ENCODE measurements around the gene NPHS2.
"Not testable (repeated sequence)": the region's sequence is repeated elsewhere in the genome, so short reads cannot be mapped to it uniquely, and the experiment has no call there.

The NPHS2 gene

GRCh38 chr1:179547021-179547535, 28.7 kb downstream of the NPHS2 start:
- H3K4me3 ChIP-seq (ENCODE audit: low read depth, low read length): no peak overlapping the region
- TF ChIP-seq, protein P1, sequence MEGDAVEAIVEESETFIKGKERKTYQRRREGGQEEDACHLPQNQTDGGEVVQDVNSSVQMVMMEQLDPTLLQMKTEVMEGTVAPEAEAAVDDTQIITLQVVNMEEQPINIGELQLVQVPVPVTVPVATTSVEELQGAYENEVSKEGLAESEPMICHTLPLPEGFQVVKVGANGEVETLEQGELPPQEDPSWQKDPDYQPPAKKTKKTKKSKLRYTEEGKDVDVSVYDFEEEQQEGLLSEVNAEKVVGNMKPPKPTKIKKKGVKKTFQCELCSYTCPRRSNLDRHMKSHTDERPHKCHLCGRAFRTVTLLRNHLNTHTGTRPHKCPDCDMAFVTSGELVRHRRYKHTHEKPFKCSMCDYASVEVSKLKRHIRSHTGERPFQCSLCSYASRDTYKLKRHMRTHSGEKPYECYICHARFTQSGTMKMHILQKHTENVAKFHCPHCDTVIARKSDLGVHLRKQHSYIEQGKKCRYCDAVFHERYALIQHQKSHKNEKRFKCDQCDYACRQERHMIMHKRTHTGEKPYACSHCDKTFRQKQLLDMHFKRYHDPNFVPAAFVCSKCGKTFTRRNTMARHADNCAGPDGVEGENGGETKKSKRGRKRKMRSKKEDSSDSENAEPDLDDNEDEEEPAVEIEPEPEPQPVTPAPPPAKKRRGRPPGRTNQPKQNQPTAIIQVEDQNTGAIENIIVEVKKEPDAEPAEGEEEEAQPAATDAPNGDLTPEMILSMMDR (IDR thresholded peaks at IDR 0.05; ENCODE audit: borderline replicate concordance, insufficient read depth, low read depth, low read length): no peak

DNA sequence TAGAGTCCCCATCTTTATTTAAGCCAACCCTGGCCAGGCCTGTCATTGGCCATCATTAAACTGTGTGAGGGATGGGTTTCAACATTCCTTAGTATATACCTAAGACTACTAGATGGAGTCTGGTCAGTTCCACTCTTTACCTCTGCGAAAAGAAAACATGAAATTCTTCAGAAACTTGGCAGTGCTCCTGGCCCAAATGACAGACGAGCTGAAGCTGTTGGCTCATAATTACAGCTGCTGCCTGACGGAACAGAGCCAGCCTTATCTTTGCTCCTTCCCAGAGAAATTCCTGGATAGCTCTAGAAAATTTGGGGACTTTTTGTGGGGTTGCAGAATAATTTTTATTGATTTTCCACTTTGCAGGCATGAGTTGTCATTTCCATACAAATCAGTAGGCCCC, 30.4 kb downstream of the NPHS2 start:
- no peak overlapping the region for H3K4me3 ChIP-seq (ENCODE audit: low read depth, low read length)
- TF ChIP-seq, protein P1 (IDR thresholded peaks at IDR 0.05; ENCODE audit: borderline replicate concordance, insufficient read depth, low read depth, low read length): no peak

DNA sequence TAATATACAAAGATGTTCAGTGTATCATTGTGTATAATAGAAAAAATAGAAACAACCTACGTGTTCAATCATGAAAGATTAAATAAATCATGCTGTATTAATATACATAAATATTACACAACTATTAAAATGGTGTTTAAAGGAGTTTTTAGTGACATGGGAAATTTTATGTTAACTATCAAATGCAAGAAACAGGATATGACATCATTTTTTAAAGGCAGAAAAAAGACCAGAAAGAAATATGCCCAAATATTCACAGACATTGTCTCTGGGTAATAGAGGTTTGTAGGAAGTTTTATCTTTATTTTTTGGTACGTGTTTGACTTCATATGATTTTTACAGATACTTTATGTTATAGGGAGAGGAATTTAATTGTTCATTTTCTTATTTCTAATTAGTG, 34.0 kb downstream of the NPHS2 start:
- H3K4me3 ChIP-seq (ENCODE audit: low read depth, low read length): no peak overlapping the region
- TF ChIP-seq, protein P1 (IDR thresholded peaks at IDR 0.05; ENCODE audit: borderline replicate concordance, insufficient read depth, low read depth, low read length): no peak

DNA sequence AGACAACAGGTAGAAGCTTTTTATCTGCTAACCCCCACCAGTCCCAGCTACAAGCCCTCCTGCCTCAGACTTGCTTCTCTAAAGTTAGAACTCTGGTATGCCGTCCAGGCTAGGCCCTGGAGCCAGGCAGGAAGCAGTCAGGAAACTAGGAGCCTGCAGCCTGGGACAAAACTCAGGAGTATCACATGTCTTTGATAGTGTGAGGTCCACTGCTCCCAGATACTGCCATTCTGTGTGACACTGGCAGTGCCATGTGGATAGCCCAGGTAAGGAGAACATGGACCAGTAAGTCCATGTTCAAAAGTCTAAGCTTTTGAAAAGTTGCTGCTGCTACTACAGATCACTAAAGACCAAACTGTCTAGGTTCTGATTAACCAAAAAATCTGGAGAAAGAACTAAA, 45.4 kb downstream of the NPHS2 start:
- TF ChIP-seq, protein P1 (IDR thresholded peaks at IDR 0.05; ENCODE audit: borderline replicate concordance, insufficient read depth, low read depth, low read length): no peak
- H3K4me3 ChIP-seq (ENCODE audit: low read depth, low read length): no peak overlapping the region

GRCh38 chr1:179529482-179530195, 46.1 kb downstream of the NPHS2 start:
- H3K4me3 ChIP-seq (ENCODE audit: low read depth, low read length): no peak overlapping the region
- TF ChIP-seq, protein P1 (IDR thresholded peaks at IDR 0.05; ENCODE audit: borderline replicate concordance, insufficient read depth, low read depth, low read length): no peak

GRCh38 chr1:179518544-179518943, 57.2 kb downstream of the NPHS2 start:
- not testable (repeated sequence) for H3K4me3 ChIP-seq (ENCODE audit: low read depth, low read length)

DNA sequence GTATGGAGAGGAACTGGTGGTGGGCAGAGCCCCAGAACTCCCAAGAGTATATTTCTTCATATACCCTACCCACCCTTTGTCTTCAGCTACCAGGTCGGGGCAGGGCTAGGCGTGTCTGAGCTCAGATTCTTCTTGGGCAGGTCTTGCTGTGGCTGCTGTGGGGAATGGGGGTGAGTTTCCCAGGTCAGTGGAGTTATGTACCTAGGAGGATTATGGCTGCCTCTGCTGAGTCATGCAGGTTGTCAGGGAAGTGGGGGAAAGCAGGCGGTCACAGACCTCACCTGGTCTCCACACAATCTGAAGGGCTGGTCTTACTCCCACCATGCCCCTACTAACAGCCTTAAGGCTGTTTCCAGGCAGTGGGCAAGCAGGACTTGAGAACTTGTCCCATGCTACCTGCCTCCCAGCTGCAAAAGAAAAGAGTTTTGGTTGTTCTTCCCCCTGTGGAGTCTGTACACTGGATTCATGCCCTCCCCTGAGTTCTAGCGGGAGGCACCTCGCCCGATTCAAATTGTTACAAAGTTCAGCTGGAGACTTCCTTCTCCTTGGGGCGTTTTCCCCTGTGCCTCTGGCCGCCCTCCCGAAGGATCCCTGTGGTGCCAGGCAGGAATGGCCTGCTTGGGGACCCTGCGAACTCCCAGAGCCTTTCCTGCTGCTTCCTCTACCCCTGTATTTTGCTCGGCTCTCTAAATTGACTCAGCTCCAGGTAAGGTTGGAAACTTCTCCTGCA, 58.6 kb downstream of the NPHS2 start:
- TF ChIP-seq, protein P1 (IDR thresholded peaks at IDR 0.05; ENCODE audit: borderline replicate concordance, insufficient read depth, low read depth, low read length): no peak

More for the DNA sequence above, 58.6 kb downstream of the NPHS2 start:
- H3K4me3 ChIP-seq (ENCODE audit: low read depth, low read length): no peak overlapping the region
